ENCODE results near the gene MOV10L1.
"Not testable (repeated sequence)": the region's sequence is repeated elsewhere in the genome, so short reads cannot be mapped to it uniquely, and the experiment has no call there.

MOV10L1 gene

GRCh38 chr22:50105208-50106100 is 15.6 kb downstream of the MOV10L1 start:
- DNase-seq, result no peak

GRCh38 chr22:50107529-50107928 is 17.7 kb downstream of the MOV10L1 start:
- no peak for DNase-seq

- no peak for DNase-seq
These were observed 21.2 kb downstream of the MOV10L1 start for GRCh38 chr22:50111056-50111455.

GRCh38 chr22:50112151-50113118 is 22.6 kb downstream of the MOV10L1 start:
- no peak for DNase-seq

- DNase-seq, result no peak
These were observed 24.6 kb downstream of the MOV10L1 start for GRCh38 chr22:50114221-50115021.

GRCh38 chr22:50115693-50116092 is 25.9 kb downstream of the MOV10L1 start:
- DNase-seq, result no peak

- no peak for DNase-seq
These were observed 27.5 kb downstream of the MOV10L1 start for GRCh38 chr22:50117168-50117762.

GRCh38 chr22:50118129-50118528 is 28.3 kb downstream of the MOV10L1 start:
- no peak for DNase-seq

- DNase-seq, result no peak
These were observed 28.9 kb downstream of the MOV10L1 start for GRCh38 chr22:50118557-50119168.

- DNase-seq, result no peak
These were observed 29.5 kb downstream of the MOV10L1 start for GRCh38 chr22:50119169-50119767.

GRCh38 chr22:50119768-50120251 is 30.0 kb downstream of the MOV10L1 start:
- DNase-seq, result no peak

- no peak for DNase-seq
These were observed 31.5 kb downstream of the MOV10L1 start for GRCh38 chr22:50121202-50121740.

- DNase-seq, result no peak
These were observed 33.3 kb downstream of the MOV10L1 start for GRCh38 chr22:50123119-50123518.

GRCh38 chr22:50125029-50125428 is 35.2 kb downstream of the MOV10L1 start:
- DNase-seq, result no peak

- DNase-seq, result no peak
These were observed 39.4 kb downstream of the MOV10L1 start for GRCh38 chr22:50129121-50129736.

- DNase-seq, result no peak
These were observed 42.1 kb downstream of the MOV10L1 start for GRCh38 chr22:50131894-50132293.

- no peak for DNase-seq
These were observed 44.7 kb downstream of the MOV10L1 start for GRCh38 chr22:50134481-50134880.

GRCh38 chr22:50136581-50137015 is 46.8 kb downstream of the MOV10L1 start:
- no peak for DNase-seq

- not testable (repeated sequence) for DNase-seq
These were observed 47.5 kb downstream of the MOV10L1 start for GRCh38 chr22:50137277-50137676.

- no peak for DNase-seq
These were observed 48.2 kb downstream of the MOV10L1 start for GRCh38 chr22:50138041-50138440.

All from cerebellar nuclear complex (tissue), 1 donor.